ENCODE results near the gene PRR16.
A peak's percentile ranks its signal among the peaks of the same experiment; 100 is the strongest.

PRR16 gene

DNA sequence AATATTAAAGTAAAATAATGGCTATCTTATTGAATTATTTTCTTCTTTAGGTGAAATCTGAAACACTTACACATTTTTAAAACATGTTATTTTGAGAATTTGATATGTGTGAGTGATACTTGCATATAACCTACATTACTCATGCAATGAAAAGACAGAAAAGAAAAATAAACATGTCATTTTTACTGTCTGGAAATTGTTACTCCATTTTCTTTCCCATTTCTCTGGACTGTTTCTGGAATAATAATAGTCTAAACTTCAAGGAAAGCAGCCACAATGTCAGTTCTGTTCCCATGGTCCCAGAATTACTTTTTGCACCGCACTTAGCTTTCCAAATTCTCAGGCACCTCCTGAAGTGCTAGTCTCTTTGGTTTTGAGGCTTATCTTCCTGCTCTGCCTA lies 145.5 kb downstream of the PRR16 start:
- DNase-seq (ENCODE audit: low read depth) = no peak
- H3K4me3 ChIP-seq (ENCODE audit: low read length) = no peak overlapping the region
- TF ChIP-seq, protein P1, sequence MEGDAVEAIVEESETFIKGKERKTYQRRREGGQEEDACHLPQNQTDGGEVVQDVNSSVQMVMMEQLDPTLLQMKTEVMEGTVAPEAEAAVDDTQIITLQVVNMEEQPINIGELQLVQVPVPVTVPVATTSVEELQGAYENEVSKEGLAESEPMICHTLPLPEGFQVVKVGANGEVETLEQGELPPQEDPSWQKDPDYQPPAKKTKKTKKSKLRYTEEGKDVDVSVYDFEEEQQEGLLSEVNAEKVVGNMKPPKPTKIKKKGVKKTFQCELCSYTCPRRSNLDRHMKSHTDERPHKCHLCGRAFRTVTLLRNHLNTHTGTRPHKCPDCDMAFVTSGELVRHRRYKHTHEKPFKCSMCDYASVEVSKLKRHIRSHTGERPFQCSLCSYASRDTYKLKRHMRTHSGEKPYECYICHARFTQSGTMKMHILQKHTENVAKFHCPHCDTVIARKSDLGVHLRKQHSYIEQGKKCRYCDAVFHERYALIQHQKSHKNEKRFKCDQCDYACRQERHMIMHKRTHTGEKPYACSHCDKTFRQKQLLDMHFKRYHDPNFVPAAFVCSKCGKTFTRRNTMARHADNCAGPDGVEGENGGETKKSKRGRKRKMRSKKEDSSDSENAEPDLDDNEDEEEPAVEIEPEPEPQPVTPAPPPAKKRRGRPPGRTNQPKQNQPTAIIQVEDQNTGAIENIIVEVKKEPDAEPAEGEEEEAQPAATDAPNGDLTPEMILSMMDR (conservative IDR thresholded peaks at IDR 0.05; ENCODE audit: low read length) = no peak

DNA sequence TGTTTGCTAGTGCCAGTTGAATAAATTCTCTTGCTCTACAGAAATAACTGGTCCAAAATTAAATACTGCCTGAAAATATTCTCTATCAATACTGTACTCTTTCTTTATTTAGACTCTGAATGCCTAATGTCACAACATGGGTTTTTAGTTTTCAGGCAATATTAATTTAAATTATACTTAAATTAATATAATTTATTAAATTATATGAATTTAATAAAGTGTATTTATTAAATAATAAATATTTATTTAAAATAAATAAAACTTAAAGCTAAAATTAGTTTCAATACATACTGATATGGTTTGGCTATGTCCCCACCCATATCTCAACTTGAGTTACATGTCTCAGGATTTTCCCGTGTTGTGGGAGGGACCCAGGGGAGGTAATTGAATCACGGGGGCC lies 146.0 kb downstream of the PRR16 start:
- TF ChIP-seq, protein P1 (conservative IDR thresholded peaks at IDR 0.05; ENCODE audit: low read length) = no peak
- no peak for DNase-seq (ENCODE audit: low read depth)

DNA sequence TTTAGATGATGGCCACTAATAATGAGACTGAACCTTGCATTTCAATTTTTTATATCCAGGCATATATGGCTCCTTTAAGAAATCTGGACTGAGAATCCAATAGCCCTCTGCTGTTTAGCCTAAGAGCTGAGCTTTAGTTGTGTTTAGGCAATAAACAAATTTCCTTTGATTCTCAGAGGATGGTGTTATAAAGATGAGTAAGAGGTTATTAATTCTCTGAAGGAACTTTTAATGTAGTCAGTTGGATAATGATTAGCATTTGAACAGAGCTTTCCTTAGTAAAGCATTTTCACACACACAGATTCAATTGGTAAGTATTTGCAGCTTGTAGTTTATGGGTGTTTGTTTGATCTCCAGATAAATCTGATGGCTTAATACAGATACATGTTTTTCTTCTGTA lies 149.6 kb downstream of the PRR16 start:
- no peak overlapping the region for H3K4me3 ChIP-seq (ENCODE audit: low read length)
- no peak for DNase-seq (ENCODE audit: low read depth)
- TF ChIP-seq, protein P1 (conservative IDR thresholded peaks at IDR 0.05; ENCODE audit: low read length) = no peak

More for the DNA sequence above, 146.0 kb downstream of the PRR16 start:
- no peak overlapping the region for H3K4me3 ChIP-seq (ENCODE audit: low read length)

DNA sequence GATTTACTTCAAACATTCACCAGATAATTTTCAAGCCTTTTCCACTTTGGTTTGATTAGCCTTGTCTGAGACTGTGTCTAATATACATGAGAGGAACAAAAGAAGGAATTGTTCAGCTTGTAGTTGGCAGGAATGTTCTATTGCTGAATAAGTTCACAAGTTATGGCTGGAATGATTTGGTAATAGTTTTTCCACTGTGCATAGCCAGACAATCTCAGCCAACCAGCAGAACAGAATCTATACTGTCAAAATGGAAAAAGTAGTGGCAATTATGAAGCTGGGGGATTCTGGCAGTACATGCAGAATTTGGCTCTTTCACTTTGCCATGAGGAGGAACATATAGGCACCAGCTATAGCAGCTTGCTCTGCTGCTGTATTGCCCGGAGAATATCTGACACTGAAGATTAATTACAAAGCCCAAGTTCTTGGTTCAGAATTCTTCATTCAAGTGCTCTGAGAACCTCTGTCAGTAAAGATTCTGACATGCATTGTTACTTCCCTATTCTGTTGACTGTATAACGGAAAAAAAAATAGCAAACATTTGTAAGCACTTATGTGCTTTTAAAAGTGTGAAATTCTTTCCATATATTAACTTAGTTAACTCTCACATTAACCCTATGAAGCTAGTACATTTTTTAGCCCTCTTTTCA lies 150.6 kb downstream of the PRR16 start:
- H3K4me3 ChIP-seq (ENCODE audit: low read length) = peak overlapping the region; percentile 26; the same call in 1 of the 2 replicates
- TF ChIP-seq, protein P1 (conservative IDR thresholded peaks at IDR 0.05; ENCODE audit: low read length) = no peak
- DNase-seq (ENCODE audit: low read depth) = peak; percentile 82

DNA sequence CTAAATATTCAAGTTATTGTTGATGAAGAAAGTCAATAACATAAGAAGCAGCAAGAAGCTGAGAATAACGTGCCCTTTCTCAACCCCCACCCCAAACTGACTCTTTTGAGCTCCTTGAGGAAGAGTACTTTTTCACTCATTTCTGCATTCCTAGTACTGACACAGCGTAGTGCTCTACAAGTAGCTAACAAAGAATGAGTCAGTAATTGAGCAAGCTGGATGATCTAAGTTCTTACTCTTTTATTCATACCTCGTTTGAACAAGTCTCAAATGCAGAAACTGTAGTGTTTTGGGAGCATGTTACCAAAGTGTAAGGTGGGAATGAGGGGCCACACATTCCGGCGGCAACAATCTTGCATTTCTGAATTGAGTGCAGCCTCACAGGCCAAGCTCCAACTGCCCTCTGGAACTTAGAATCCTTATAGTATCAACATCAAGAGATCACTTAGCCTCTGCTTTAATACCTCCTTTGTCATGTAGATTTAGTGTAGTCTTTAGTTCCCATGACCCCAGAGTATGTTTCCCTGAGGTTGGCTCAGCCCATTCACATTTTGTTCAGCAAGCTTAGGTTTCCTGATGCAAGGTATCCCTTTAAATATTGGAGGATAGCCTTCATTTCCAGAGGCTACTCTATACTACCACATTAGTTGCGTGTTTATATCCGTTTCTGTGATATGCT lies 152.0 kb downstream of the PRR16 start:
- TF ChIP-seq, protein P1 (conservative IDR thresholded peaks at IDR 0.05; ENCODE audit: low read length) = no peak
- DNase-seq (ENCODE audit: low read depth) = peak; percentile 88
- H3K4me3 ChIP-seq (ENCODE audit: low read length) = no peak overlapping the region

DNA sequence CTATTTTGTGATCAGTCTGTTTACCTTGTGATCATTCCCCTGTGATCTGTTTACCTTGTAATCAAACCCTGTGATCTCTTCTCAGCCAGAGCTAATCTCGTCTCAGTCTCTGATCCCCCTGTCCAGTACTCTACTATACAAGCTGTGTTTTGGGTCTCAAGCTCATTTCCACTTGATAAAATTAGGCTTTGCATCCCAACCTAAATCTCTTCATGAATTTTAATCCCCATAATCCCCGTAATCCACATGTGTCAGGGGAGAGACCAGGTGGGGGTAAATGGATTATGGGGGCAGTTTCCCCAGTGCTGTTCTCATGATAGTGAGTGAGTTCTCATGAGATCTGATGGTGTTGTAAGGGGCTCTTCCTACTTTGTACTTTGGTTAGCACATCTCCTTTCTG lies 157.2 kb downstream of the PRR16 start:
- H3K4me3 ChIP-seq (ENCODE audit: low read length) = no peak overlapping the region
- DNase-seq (ENCODE audit: low read depth) = no peak
- TF ChIP-seq, protein P1 (conservative IDR thresholded peaks at IDR 0.05; ENCODE audit: low read length) = no peak

DNA sequence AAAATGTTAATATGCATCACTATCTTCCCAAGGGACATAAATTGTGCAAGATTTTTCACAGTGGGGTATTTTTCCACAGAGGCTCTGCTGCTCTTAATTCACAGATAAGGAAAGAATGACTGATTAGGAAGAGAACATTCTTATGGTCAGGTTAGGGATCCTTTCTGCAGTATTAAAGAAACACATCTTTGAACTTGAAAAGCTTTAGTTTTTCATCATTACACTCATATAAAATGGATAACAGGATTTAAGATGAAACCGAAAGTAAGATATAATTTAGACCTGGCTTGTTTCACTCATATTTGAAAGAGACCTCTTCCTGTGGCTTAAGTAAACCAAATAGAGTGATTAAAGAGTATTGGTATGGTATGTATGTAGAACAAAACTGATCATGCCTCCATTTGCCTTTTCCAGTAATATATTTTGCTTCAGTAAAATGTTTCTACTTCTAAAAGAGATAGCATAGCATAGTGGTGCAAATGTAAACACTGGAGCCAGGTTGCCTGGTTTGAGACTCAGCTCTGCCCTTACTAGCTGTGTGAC lies 160.0 kb downstream of the PRR16 start:
- TF ChIP-seq, protein P1 (conservative IDR thresholded peaks at IDR 0.05; ENCODE audit: low read length) = no peak
- peak overlapping the region; percentile 7; the same call in 1 of the 2 replicates for H3K4me3 ChIP-seq (ENCODE audit: low read length)
- DNase-seq (ENCODE audit: low read depth) = peak; percentile 41
